ENCODE results near the gene CMTM7.

The CMTM7 gene

GRCh38 chr3:32414522-32415202, 23.0 kb downstream of the CMTM7 start:
- no peak for DNase-seq (ENCODE audit: low spot score)

GRCh38 chr3:32419742-32420125, 28.1 kb downstream of the CMTM7 start:
- DNase-seq (ENCODE audit: low spot score), result no peak

GRCh38 chr3:32420126-32421038, 28.7 kb downstream of the CMTM7 start:
- no peak for DNase-seq (ENCODE audit: low spot score)

GRCh38 chr3:32421185-32421584, 29.5 kb downstream of the CMTM7 start:
- no peak for DNase-seq (ENCODE audit: low spot score)

- DNase-seq (ENCODE audit: low spot score), result peak; percentile 25
These were observed 30.6 kb downstream of the CMTM7 start for GRCh38 chr3:32421991-32422859.

- no peak for DNase-seq (ENCODE audit: low spot score)
These were observed 31.3 kb downstream of the CMTM7 start for GRCh38 chr3:32422943-32423342.

GRCh38 chr3:32423534-32423933, 31.9 kb downstream of the CMTM7 start:
- DNase-seq (ENCODE audit: low spot score), result no peak

GRCh38 chr3:32423956-32424557, 32.4 kb downstream of the CMTM7 start:
- no peak for DNase-seq (ENCODE audit: low spot score)

GRCh38 chr3:32424581-32425250, 33.1 kb downstream of the CMTM7 start:
- DNase-seq (ENCODE audit: low spot score), result no peak

- no peak for DNase-seq (ENCODE audit: low spot score)
These were observed 36.7 kb downstream of the CMTM7 start for GRCh38 chr3:32428092-32429068.

GRCh38 chr3:32430900-32431299, 39.2 kb downstream of the CMTM7 start:
- DNase-seq (ENCODE audit: low spot score), result no peak

- DNase-seq (ENCODE audit: low spot score), result no peak
These were observed 39.8 kb downstream of the CMTM7 start for GRCh38 chr3:32431481-32431880.

GRCh38 chr3:32432045-32432710, 40.5 kb downstream of the CMTM7 start:
- no peak for DNase-seq (ENCODE audit: low spot score)

- DNase-seq (ENCODE audit: low spot score), result no peak
These were observed 41.3 kb downstream of the CMTM7 start for GRCh38 chr3:32432711-32433530.

GRCh38 chr3:32434206-32434605, 42.6 kb downstream of the CMTM7 start:
- DNase-seq (ENCODE audit: low spot score), result no peak

GRCh38 chr3:32435911-32436815, 44.5 kb downstream of the CMTM7 start:
- DNase-seq (ENCODE audit: low spot score), result no peak

GRCh38 chr3:32436816-32437189, 45.1 kb downstream of the CMTM7 start:
- DNase-seq (ENCODE audit: low spot score), result no peak

GRCh38 chr3:32437896-32438295, 46.2 kb downstream of the CMTM7 start:
- DNase-seq (ENCODE audit: low spot score), result no peak

All from hematopoietic multipotent progenitor cell treated with erythropoietin and hydrocortisone succinate and interleukin-3 and kit ligand, for 15 days (in vitro differentiated cells).